GM12873 (cell line): ENCODE results near the gene HAP1.

Experiments
- CTCF ChIP-seq: IDR thresholded peaks from 2 replicates; pipeline ENCODE4 v1.5.1; 2012; ENCODE audit warnings: low read depth, mild to moderate bottlenecking, moderate library complexity, low read length, control low read depth; ENCODE audit not compliant: insufficient read depth; ENCODE audit errors: missing control alignments

Gene HAP1

GRCh38 chr17:41769346-41769862 is 35.0 kb upstream of the HAP1 start:
- no peak for TF ChIP-seq CTCF

GRCh38 chr17:41768682-41769288 is 34.3 kb upstream of the HAP1 start:
- no peak for TF ChIP-seq CTCF

GRCh38 chr17:41767324-41768042 is 33.0 kb upstream of the HAP1 start:
- TF ChIP-seq CTCF: no peak

- TF ChIP-seq CTCF: no peak
Observed at GRCh38 chr17:41766135-41766534, 31.7 kb upstream of the HAP1 start.

GRCh38 chr17:41763327-41763726 is 28.9 kb upstream of the HAP1 start:
- no peak for TF ChIP-seq CTCF

- no peak for TF ChIP-seq CTCF
Observed at GRCh38 chr17:41762841-41763240, 28.4 kb upstream of the HAP1 start.

GRCh38 chr17:41762391-41762790 is 27.9 kb upstream of the HAP1 start:
- TF ChIP-seq CTCF: no peak
